GM12872 (cell line): ENCODE data around the gene CEP83.

Source experiments
- CTCF ChIP-seq: IDR thresholded peaks from 3 replicates; pipeline ENCODE4 v1.5.1; 2011; ENCODE audit warnings: low read depth, mild to moderate bottlenecking, low read length, moderate library complexity; ENCODE audit not compliant: insufficient read depth

The CEP83 gene

DNA sequence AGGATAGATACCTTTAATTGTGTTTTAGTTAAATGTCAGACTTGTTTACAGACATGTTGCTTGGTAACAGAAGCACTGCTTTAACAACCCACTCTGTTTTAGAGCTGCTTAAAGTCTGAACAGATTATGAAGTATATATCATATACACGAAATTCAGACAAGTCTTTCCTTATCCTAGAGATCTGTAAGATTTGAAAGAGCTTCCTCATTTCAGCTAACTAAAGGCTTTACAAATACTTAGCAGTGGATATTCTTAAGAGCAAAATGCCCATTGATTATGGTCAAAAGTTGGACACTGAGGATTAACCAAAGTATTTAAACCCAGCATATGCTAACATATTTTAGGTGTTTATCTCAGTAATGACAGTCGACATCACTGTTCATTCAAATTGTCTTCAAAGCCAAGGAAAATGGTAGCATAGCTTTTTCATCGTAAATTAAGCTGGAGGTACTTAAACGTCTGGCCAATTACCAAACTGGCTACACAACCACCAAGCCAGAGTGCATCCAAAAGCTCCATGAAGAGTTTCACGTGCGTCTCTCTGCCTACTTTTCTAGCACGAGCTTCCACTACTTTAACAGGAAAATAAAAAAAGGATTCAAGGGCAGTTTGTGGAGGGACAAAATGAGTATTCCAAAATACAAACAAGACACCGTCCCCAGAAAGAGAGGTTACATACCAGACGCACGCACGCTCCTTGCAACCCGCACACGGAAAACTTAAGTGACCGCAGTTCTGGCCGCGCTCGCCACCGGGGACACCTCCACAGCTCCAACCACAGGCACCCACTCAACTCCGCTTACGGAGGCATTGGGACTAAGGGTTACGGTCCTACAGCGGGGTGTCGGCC, 565 bp downstream of the CEP83 start:
- TF ChIP-seq CTCF: no peak

- TF ChIP-seq CTCF: no peak
Measured at GRCh38 chr12:94457311-94457710, 2.4 kb downstream of the CEP83 start.

DNA sequence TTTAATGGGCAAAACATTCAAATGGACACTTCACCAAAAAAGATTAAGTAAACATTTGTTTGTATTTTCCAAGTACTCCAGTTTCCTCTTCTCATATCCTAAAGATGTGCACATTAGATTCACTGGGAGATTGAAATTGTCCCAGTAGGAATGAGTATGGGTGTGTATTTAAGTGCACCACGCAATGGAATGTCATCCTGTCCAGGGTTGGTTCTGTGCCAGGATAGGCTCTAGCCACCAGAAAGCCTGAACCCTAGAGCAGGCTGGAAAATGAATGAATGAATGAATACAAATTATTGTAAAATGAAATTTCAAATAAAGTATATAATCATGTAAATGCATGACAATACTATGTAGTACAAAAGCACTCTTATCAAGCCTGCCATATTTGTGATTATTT, 14.0 kb downstream of the CEP83 start:
- TF ChIP-seq CTCF: no peak

DNA sequence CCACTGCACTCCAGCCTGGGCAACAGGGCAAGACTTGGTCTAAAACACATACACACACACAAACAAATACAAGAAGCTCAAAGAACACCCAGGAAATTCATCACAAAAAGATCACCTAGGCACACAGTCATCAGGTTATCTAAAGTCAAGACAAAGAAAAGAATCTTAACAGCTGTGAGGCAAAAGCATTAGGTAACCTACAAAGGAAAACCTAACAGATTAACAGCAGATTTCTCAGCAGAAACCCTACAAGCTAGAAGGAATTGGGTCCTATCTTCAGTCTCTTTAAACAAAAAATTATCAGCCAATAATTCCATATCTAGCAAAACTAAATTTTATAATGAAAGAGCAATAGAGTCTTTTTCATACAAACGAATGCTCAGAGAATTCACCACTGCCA, 22.4 kb downstream of the CEP83 start:
- TF ChIP-seq CTCF: no peak

GRCh38 chr12:94435511-94435927, 24.1 kb downstream of the CEP83 start:
- TF ChIP-seq CTCF: no peak

- TF ChIP-seq CTCF: no peak
Measured at GRCh38 chr12:94434171-94434570, 25.5 kb downstream of the CEP83 start.

DNA sequence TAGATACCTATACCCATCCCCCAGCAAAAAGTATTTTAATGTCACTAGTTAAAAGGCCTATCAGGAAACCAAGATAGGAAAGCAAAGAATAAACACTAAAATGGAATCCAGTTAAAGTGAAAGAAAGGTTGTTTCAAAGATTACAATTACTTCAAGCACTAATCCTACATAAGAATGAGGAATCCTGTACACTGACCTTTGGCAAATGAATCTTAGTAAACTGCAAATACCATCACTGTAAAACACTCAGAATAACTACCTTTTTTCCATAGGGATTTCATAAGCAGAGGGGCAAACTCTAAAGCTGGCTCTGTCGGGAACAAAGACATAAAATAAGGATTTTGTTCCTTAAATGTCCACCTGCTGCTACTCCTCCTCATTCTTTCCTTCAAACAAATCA, 25.9 kb downstream of the CEP83 start:
- no peak for TF ChIP-seq CTCF
